Activated naive CD4-positive, alpha-beta T cell treated with anti-CD3 and anti-CD28 coated beads, Interleukin-2, amount 50 U/mL, for 72 hours (primary cell): ENCODE measurements around the gene PGR. TPM values are rescaled to one million over a fixed set of nuclear protein-coding genes. Genes with fewer than 3 reads are reported as not detected.

Experiments
- ATAC-seq, 2 donors: fragments of 150-1000 bp; cut with Tn5 transposase; 2 replicates each; pipeline ENCODE4 v1.10.0; 2021; ENCODE audit warnings: mild to moderate bottlenecking in 2 of 2, moderate library complexity in 2 of 2
- DNase-seq, 2 donors: peaks; one replicate each; pipeline ENCODE4 v3.0.0; 2021 to 2022; ENCODE audit warnings: low spot score in 2 of 2
- H3K27ac Mint-ChIP-seq, 2 donors: one replicate each; pipeline ENCODE4 v1.8.0; 2022; ENCODE audit warnings: mild to moderate bottlenecking in 2 of 2, mixed read lengths in 2 of 2
- H3K36me3 Mint-ChIP-seq, 2 donors: one replicate each; pipeline ENCODE4 v1.8.0; 2022; ENCODE audit warnings: mixed read lengths in 2 of 2
- H3K9me3 Mint-ChIP-seq, 2 donors: one replicate each; pipeline ENCODE4 v1.8.0; 2022; ENCODE audit warnings: mixed read lengths in 2 of 2
- total RNA-seq, 2 donors: library from RNA; stranded (reverse); gene quantifications; one replicate each; pipeline ENCODE4 v1.2.3, GENCODE V29; 2022

Gene PGR
- not detected for total RNA-seq

- Mint-ChIP-seq H3K9me3 (no peaks in the 10 kb centered on the region), H3K36me3 (peaks cover 0 to 12% of the 10 kb centered on the region in 2 donors), H3K27ac (no peak within 1 kb of the TSS)
- no peak for ATAC-seq
- DNase-seq, result no peak
Observed at GRCh38 chr11:101129203-101129943, at the start of gene PGR. Gene PGR, minus strand, starts transcription at chr11:101129813. Its CDS starts 743 bp downstream, at chr11:101129070.

GRCh38 chr11:101176381-101176780, 46.8 kb upstream of the PGR start:
- no peak overlapping the region for H3K27ac Mint-ChIP-seq
- no peaks in the 10 kb centered on the region for H3K36me3 Mint-ChIP-seq
- H3K9me3 Mint-ChIP-seq, result peaks cover 9 to 16% of the 10 kb centered on the region in 2 donors

GRCh38 chr11:101169944-101170343, 40.3 kb upstream of the PGR start:
- Mint-ChIP-seq H3K9me3 (peaks cover 16 to 31% of the 10 kb centered on the region in 2 donors), H3K36me3 (no peaks in the 10 kb centered on the region), H3K27ac (no peak overlapping the region)
- no peak for ATAC-seq
- no peak for DNase-seq

More at GRCh38 chr11:101176381-101176780, 46.8 kb upstream of the PGR start:
- no peak for ATAC-seq
- no peak for DNase-seq

GRCh38 chr11:101166038-101166437, 36.4 kb upstream of the PGR start:
- H3K36me3 Mint-ChIP-seq, result no peaks in the 10 kb centered on the region
- ATAC-seq, result no peak
- DNase-seq, result no peak
- H3K27ac Mint-ChIP-seq, result no peak overlapping the region
- peaks cover 12 to 26% of the 10 kb centered on the region in 2 donors for H3K9me3 Mint-ChIP-seq

GRCh38 chr11:101158119-101158518, 28.5 kb upstream of the PGR start:
- peaks cover 0 to 8% of the 10 kb centered on the region in 2 donors for H3K36me3 Mint-ChIP-seq

GRCh38 chr11:101138245-101138930, 8.8 kb upstream of the PGR start:
- Mint-ChIP-seq H3K27ac (no peak overlapping the region), H3K9me3 (no peaks in the 10 kb centered on the region), H3K36me3 (no peaks in the 10 kb centered on the region)
- ATAC-seq, result no peak
- no peak for DNase-seq

More at GRCh38 chr11:101158119-101158518, 28.5 kb upstream of the PGR start:
- H3K27ac Mint-ChIP-seq, result no peak overlapping the region
- DNase-seq (no peak), ATAC-seq (no peak)
- H3K9me3 Mint-ChIP-seq, result peaks cover 23 to 25% of the 10 kb centered on the region in 2 donors

- no peak overlapping the region for H3K27ac Mint-ChIP-seq
- H3K36me3 Mint-ChIP-seq, result peaks cover 0 to 6% of the 10 kb centered on the region in 2 donors
- H3K9me3 Mint-ChIP-seq, result no peaks in the 10 kb centered on the region
- ATAC-seq, result no peak
- DNase-seq, result no peak
Observed at GRCh38 chr11:101133190-101133589, 3.6 kb upstream of the PGR start.

- peaks cover 0 to under 1% of the 10 kb centered on the region in 2 donors for H3K9me3 Mint-ChIP-seq
- no peak for ATAC-seq
- no peak for DNase-seq
- H3K36me3 Mint-ChIP-seq, result peaks cover 0 to 12% of the 10 kb centered on the region in 2 donors
- H3K27ac Mint-ChIP-seq, result no peak overlapping the region
Observed at GRCh38 chr11:101128571-101129202, 926 bp downstream of the PGR start.

- ATAC-seq, result no peak
- Mint-ChIP-seq H3K27ac (no peak overlapping the region), H3K36me3 (peaks cover 0 to 12% of the 10 kb centered on the region in 2 donors)
Observed at GRCh38 chr11:101127699-101128570, 1.7 kb downstream of the PGR start.

GRCh38 chr11:101127197-101127698, 2.4 kb downstream of the PGR start:
- DNase-seq, result no peak
- H3K27ac Mint-ChIP-seq, result no peak overlapping the region
- peaks cover 0 to 12% of the 10 kb centered on the region in 2 donors for H3K36me3 Mint-ChIP-seq
- H3K9me3 Mint-ChIP-seq, result peaks cover 5% of the 10 kb centered on the region in 2 donors
- peak in 1 of 2 donors; percentile 34 for ATAC-seq

More at GRCh38 chr11:101127699-101128570, 1.7 kb downstream of the PGR start:
- peak in 1 of 2 donors; percentile 2 for DNase-seq
- H3K9me3 Mint-ChIP-seq, result peaks cover 5% of the 10 kb centered on the region in 2 donors

- peaks cover 5% of the 10 kb centered on the region in 2 donors for H3K9me3 Mint-ChIP-seq
- DNase-seq (no peak), ATAC-seq (no peak)
Observed at GRCh38 chr11:101126551-101127196, 2.9 kb downstream of the PGR start.

GRCh38 chr11:101115671-101116160, 13.9 kb downstream of the PGR start:
- no peaks in the 10 kb centered on the region for H3K36me3 Mint-ChIP-seq
- ATAC-seq, result no peak
- no peak overlapping the region for H3K27ac Mint-ChIP-seq
- H3K9me3 Mint-ChIP-seq, result peaks cover 14% of the 10 kb centered on the region in 2 donors
- DNase-seq, result no peak

More at GRCh38 chr11:101126551-101127196, 2.9 kb downstream of the PGR start:
- Mint-ChIP-seq H3K27ac (peak overlapping the region in 1 of 2 donors; percentile 65), H3K36me3 (peaks cover 0 to 12% of the 10 kb centered on the region in 2 donors)

GRCh38 chr11:101113540-101113939, 16.1 kb downstream of the PGR start:
- no peaks in the 10 kb centered on the region for H3K36me3 Mint-ChIP-seq

GRCh38 chr11:101104716-101105115, 24.9 kb downstream of the PGR start:
- Mint-ChIP-seq H3K9me3 (peaks cover 20 to 33% of the 10 kb centered on the region in 2 donors), H3K27ac (no peak overlapping the region), H3K36me3 (peaks cover 0 to 7% of the 10 kb centered on the region in 2 donors)
- no peak for DNase-seq
- ATAC-seq, result no peak

More at GRCh38 chr11:101113540-101113939, 16.1 kb downstream of the PGR start:
- ATAC-seq (no peak), DNase-seq (no peak)
- peaks cover 21 to 25% of the 10 kb centered on the region in 2 donors for H3K9me3 Mint-ChIP-seq
- no peak overlapping the region for H3K27ac Mint-ChIP-seq

- DNase-seq (no peak), ATAC-seq (no peak)
- Mint-ChIP-seq H3K9me3 (peaks cover 17 to 35% of the 10 kb centered on the region in 2 donors), H3K27ac (no peak overlapping the region), H3K36me3 (peaks cover 0 to 7% of the 10 kb centered on the region in 2 donors)
Observed at GRCh38 chr11:101103433-101103832, 26.2 kb downstream of the PGR start.
